Upper lobe of left lung (tissue), 4 donors: ENCODE data around the gene SVIL.

Experiments used
- POLR2A ChIP-seq, 4 donors: fragments of 450-650 bp; IDR thresholded peaks; one replicate each; pipeline ENCODE4 v1.5.1; 2016 to 2017; ENCODE audit warnings: antibody characterized with exemption in 4 of 4, mild to moderate bottlenecking in 2 of 4
- TF ChIP-seq, protein P1 (sequence below), 6 experiments: fragments of 450-650 bp in 4 of 6; fragments of 200-600 bp in 2 of 6; sonication (generic) in 2 of 6; IDR thresholded peaks; one replicate each; pipeline ENCODE4 v1.5.1; 2016 to 2019; ENCODE audit warnings: antibody characterized with exemption in 6 of 6

GRCh38 chr10:29675984-29676383, 41.2 kb upstream of the SVIL start:
- TF ChIP-seq POLR2A (IDR thresholded peaks at IDR 0.05): no peak
- TF ChIP-seq, protein P1, sequence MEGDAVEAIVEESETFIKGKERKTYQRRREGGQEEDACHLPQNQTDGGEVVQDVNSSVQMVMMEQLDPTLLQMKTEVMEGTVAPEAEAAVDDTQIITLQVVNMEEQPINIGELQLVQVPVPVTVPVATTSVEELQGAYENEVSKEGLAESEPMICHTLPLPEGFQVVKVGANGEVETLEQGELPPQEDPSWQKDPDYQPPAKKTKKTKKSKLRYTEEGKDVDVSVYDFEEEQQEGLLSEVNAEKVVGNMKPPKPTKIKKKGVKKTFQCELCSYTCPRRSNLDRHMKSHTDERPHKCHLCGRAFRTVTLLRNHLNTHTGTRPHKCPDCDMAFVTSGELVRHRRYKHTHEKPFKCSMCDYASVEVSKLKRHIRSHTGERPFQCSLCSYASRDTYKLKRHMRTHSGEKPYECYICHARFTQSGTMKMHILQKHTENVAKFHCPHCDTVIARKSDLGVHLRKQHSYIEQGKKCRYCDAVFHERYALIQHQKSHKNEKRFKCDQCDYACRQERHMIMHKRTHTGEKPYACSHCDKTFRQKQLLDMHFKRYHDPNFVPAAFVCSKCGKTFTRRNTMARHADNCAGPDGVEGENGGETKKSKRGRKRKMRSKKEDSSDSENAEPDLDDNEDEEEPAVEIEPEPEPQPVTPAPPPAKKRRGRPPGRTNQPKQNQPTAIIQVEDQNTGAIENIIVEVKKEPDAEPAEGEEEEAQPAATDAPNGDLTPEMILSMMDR (IDR thresholded peaks at IDR 0.05): no peak
